NT2/D1 (cell line): ENCODE data around the gene ZNF780A.

ENCODE experiments used
- YY1 ChIP-seq: IDR thresholded peaks from 2 replicates; pipeline ENCODE4 v1.6.1; 2011; ENCODE audit not compliant: insufficient read length, insufficient read depth
- ZNF274 ChIP-seq: IDR thresholded peaks from 2 replicates; pipeline ENCODE4 v1.6.1; 2011; ENCODE audit warnings: mild to moderate bottlenecking, low read depth, low read length

GRCh38 chr19:40055049-40055448 is 35.7 kb downstream of the ZNF780A start:
- no peak for TF ChIP-seq YY1
- no peak for TF ChIP-seq ZNF274
